GM13977 (cell line): ENCODE results near the gene SLC30A1.

Source experiments
- DNase-seq: peaks from one replicate; pipeline ENCODE4 v3.0.0; 2012; ENCODE audit warnings: low spot score
- CTCF ChIP-seq: IDR thresholded peaks from 2 replicates; pipeline ENCODE4 v1.5.1; 2012; ENCODE audit warnings: mild to moderate bottlenecking, control low read depth; ENCODE audit not compliant: insufficient read depth; ENCODE audit errors: extremely low read depth, missing control alignments
- in situ Hi-C: fragments of 300-500 bp; cut with MboI; formaldehyde crosslinking; loops from one replicate; pipeline ENCODE4 v1.12.0; 2022; ENCODE audit warnings: low sequenced_read_pairs, low pct_unique_long_range_greater_than_20kb, mixed read lengths, inconsistent platforms; ENCODE audit not compliant: unreplicated experiment

The SLC30A1 gene

DNA sequence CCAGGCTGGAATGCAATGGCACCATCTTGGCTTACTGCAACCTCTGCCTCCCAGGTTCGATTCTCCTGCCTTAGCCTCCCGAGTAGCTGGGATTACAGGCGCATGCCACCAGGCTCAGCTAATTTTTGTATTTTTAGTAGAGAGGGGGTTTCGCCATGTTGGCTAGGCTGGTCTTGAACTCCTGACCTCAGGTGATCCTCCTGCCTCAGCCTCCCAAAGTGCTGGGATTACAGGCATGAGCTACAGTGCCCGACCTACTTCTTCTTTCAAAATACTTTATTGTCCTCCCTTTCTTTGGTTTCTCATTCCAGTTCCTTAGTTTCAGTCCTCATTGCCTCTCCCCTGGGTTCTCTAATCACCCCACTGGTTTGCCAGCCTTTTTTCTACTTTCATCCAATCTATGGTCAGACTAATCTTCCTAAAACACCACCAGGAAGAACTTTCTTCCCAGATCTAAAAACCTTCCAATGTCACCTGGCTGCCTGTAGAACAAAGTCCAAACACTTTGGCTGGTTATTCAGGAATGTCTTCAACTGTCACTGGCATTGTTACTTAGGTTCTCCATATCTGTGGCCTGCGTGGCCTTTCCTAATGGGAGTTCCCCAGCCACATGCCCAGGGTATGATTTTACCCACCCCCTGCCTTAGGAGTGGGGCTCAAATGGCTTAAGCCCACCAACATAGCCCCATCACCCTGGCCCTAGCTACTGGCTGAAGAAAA lies 29.0 kb upstream of the SLC30A1 start:
- DNase-seq, result no peak
- in situ Hi-C loops, result no loop called here
- no peak for TF ChIP-seq CTCF

DNA sequence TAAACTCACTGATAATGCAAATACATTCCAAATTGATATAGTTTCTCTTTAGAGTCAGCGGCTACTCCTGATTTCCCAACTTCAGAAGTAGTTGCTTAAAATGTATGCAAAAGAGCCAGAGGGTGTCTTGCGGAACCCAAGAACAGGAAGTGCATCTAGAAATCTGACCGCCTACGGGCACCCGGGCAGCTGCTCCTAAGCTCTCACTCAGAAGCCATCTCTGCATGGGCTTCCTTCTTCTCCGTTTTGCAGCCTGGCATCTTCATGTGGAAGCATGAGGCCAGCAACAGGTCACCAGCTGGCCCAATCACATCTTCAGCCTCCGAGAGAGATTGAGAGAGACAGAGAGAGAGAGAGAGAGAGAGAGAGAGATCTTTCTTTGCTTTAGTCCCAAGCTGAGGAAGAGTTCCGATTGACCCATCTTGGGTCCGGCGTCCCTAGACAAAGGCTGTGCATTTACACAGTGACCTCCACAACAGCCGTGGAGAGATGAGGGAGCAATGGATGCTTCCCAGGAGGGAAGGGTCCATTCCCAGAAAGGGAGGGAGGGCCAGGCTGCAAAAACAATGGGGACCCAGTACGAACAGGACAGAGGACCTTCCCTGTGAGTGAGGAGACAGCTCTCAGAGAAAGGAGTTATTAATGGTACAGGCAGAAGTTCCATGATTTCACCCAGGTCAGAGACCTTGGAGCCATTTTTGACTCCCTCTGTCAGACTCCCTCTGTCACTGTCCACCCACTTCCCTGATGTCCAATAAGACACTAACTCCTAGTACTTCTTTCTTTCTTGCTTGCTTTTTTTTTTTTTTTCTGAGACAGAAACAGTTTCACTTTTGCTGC lies 28.2 kb upstream of the SLC30A1 start:
- in situ Hi-C loops, result no loop called here
- DNase-seq, result peak; percentile 65
- TF ChIP-seq CTCF, result no peak

- in situ Hi-C loops, result no loop called here
- DNase-seq, result no peak
- TF ChIP-seq CTCF, result no peak
Observed at GRCh38 chr1:211606332-211606913, 27.5 kb upstream of the SLC30A1 start.

- in situ Hi-C loops, result no loop called here
- DNase-seq, result no peak
- TF ChIP-seq CTCF, result no peak
Observed at GRCh38 chr1:211605603-211606331, 26.8 kb upstream of the SLC30A1 start.

GRCh38 chr1:211605034-211605433 lies 26.1 kb upstream of the SLC30A1 start:
- in situ Hi-C loops, result no loop called here
- no peak for DNase-seq
- no peak for TF ChIP-seq CTCF

DNA sequence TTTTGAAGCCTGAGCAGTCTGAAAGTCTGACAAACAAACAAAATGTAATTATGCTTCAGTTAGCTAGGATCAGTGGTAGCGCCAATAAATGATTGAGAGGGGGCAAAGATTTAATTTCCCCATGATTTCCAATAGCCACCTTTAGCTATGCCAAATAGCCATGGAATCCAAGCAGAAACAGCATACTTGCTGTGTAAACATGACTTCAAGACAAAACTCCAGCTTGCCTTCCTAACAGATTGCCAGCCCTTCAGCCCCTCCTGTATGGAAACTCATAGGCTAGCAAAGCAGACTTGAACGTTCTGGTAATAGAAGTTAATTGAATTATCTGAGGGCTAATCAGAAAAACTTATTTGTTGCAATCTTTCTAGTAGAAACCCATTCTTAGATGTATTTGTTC lies 25.6 kb upstream of the SLC30A1 start:
- TF ChIP-seq CTCF, result no peak
- no peak for DNase-seq
- in situ Hi-C loops, result no loop called here
